Stimulated activated CD8-positive, alpha-beta memory T cell treated with anti-CD3 and anti-CD28 coated beads, Interleukin-4, amount 100 ng/mL, for 48 hours (primary cell): Measurements from ENCODE around the gene INSYN2B.

Source experiments
- DNase-seq: peaks from one replicate; pipeline ENCODE4 v3.0.0-alpha.2; 2020

INSYN2B gene

GRCh38 chr5:169980418-169981053 lies at the start of gene INSYN2B:
Gene INSYN2B (minus strand): TSS chr5:169980495. CDS start chr5:169883898, 96,597 bp downstream.
- peak; percentile 60 for DNase-seq

DNA sequence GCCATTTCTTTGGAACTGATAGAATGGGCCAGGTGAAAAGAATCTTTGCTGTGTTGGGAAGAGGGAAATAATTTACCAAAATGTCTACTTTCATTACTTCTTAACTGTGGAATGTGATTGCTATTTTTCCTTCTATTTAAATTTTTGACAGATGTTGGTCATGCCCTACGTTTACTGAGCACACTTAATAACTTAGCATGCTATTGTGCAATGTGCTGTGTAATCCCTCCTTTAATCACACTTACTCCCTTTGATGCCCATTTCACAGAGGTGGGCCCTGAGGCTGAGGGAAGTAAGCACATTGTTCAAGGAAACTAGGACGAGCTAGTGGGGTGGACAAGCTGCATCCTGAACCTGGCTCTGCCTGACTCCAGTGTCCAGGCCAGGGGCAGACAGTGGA lies 47.8 kb upstream of the INSYN2B start:
- DNase-seq = no peak

DNA sequence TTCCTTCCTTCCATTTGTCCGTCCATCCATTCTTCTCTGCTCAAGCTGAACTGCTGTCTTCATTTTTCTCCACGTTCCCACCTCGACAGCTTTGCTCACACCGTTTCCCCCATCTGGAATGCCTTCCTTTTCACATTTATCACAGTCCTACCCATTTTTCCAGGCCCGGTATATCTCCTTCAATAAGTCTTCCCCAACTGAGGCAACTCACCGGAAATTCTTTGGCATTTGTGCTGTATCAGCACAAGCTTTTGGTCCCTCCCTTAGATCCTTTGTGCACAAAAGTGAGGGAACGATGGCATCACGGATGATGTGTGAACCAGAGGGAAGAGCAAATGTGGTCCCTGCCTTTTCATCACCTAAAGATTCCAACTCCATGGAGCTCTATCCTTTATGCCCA lies 45.6 kb upstream of the INSYN2B start:
- DNase-seq = no peak

DNA sequence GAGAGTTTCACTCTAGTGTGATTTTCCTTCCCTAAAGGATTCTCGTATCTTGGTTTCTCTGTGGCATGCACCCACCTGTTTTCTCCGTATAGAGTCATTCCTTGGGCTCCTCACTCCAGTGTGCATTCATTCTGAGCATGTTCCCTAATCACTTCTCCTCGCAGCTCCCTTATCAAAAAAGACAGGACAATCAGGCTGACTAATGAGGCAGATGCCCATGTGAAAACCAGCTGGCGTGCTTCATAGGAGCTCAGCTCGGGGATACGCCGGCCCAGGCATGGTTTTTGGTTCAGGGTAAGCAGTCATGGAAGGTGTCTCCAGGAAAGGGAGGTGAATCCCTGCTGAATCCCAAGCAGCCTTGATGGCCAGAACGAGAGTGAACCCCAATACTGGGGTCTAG lies 41.2 kb upstream of the INSYN2B start:
- no peak for DNase-seq

- no peak for DNase-seq
These were observed 40.1 kb upstream of the INSYN2B start for GRCh38 chr5:170020423-170020822.

GRCh38 chr5:170012622-170013021 lies 32.3 kb upstream of the INSYN2B start:
- no peak for DNase-seq

DNA sequence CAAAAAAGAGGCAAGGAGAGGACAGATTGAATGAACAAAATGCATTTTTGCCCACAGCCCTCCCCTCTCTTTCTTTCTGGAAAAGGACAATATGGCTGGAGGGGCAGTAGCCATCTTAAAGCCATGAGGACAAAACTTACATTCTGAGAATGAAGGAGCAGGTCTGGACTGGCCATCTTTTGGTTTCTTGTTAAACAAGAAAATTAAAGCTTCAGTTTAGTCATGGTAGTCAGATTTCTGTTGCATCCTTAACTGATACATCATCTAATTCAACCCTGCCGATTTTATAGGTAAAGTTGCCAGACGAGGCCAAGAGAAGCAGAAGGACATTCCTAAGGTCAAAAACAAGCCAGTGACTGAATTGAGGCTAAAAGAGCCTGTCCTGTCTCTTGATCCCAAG lies 31.5 kb upstream of the INSYN2B start:
- DNase-seq = no peak

GRCh38 chr5:170010595-170010994 lies 30.3 kb upstream of the INSYN2B start:
- DNase-seq = no peak

DNA sequence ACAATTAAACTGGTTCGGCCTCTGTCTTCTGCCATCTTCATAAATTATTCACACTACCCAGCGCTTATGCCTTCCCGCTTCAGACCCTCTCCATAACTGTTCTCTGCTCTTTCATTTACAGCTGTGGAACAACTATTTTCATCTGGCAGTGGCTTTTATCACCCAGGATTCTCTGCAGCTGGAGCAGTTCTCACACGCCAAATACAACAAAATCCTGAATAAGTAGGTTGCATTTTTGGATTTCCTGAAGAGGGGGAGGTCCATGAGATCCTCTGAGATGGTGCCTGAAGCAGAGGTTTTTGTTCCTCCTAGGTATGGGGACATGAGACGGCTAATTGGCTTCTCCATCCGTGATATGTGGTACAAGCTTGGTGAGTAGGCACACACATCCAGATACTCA lies 28.1 kb upstream of the INSYN2B start:
- DNase-seq = no peak

DNA sequence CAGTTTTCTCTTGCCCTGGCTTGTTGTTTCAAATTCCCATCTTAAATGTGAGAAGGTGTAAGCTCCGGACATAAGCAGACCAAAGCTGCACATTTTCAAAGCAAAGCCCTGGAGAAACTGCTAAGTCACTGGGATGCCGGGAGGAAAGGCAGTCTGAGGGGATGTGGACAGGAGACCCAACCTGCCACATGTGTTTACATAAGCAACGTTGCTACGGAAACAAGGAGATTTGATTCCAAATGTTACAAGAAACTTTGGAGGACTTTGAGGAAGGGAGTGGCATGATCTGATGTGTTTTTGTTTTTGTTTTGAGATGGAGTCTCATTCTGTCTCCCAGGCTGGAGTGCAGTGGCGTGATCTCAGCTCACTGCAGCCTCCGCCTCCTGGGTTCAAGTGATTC lies 25.7 kb upstream of the INSYN2B start:
- no peak for DNase-seq

DNA sequence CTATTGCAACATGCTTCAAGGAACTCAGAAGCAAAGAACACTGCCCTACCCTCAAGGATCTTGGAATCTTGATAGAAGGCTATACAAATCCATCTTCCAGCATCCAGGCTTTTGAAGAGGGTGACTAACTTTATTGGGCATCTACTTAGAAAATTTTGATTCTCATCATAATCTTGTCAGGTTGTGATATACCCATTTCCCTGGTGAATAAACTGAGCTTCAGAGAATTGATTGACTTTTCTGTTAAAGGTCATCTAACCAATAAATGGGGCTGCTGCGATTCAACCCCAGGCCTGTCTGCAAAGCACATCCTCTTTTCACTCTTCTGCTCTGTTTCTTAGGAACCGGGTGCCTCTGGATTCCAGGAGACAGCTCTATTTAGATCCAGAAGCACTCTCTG lies 19.9 kb upstream of the INSYN2B start:
- no peak for DNase-seq

DNA sequence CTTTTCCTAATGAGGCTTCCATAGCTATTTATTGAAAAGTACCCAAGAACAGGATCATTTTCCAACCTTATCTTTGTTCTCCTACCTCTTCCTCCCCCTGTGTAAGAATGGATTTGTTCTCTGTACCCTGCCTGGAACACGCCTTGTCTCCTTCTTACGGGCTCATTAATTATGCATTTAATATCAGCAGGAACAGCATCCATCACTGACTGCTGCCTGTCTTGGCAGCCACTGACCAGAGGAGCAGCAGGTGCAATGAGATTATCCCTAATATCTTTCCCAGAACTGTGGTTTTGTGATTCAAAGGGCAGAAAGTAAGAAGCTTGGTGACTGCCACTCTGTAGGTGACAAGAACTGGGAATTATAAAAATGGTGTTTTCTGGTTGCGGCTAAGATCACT lies 19.3 kb upstream of the INSYN2B start:
- DNase-seq = no peak

GRCh38 chr5:169997798-169998197 lies 17.5 kb upstream of the INSYN2B start:
- DNase-seq = no peak

- no peak for DNase-seq
These were observed 13.1 kb upstream of the INSYN2B start for GRCh38 chr5:169993485-169993790.

GRCh38 chr5:169992789-169993484 lies 12.6 kb upstream of the INSYN2B start:
- DNase-seq = no peak

DNA sequence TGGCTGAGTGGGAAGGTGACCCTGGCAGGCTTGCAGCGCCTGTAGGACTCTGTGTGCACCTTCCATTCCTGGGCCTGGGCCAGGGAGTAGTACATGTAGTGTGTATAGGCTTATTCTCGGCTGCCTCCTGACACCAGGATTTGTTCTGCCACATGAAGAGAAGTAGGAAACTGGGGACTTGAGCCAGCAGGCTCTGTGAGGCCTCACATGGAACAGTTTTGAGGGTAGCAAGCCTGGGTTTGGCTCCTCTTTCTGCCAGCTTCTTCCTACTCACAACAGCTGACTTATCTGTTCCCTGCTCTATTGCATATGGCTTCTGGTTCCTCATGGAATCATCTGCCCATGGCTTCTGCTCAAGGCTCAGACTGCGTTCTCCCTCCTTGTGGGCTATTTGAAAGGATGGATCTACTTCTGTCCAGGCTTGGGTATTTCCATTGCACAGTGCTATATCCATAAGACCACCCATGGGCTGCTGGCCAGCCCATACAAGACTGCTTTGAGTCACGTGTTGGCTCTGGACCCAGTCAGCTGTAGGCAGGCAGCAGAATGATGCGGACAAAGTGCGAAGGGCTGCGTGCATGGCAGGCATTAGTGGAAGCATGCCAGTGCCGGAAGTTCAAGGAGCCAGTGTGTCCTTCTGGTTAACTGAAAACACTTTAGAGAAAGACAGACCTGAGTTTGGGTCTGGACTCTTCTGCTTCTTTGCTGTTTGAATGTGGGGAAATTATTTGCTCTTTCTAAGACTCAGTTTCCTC lies 11.0 kb upstream of the INSYN2B start:
- DNase-seq = no peak

GRCh38 chr5:169989365-169989764 lies 9.1 kb upstream of the INSYN2B start:
- no peak for DNase-seq

- no peak for DNase-seq
These were observed 8.7 kb upstream of the INSYN2B start for GRCh38 chr5:169988947-169989346.

GRCh38 chr5:169988206-169988605 lies 7.9 kb upstream of the INSYN2B start:
- no peak for DNase-seq

- DNase-seq = no peak
These were observed 424 bp downstream of the INSYN2B start for GRCh38 chr5:169979871-169980270.

GRCh38 chr5:169978714-169979113 lies 1.6 kb downstream of the INSYN2B start:
- DNase-seq = no peak

DNA sequence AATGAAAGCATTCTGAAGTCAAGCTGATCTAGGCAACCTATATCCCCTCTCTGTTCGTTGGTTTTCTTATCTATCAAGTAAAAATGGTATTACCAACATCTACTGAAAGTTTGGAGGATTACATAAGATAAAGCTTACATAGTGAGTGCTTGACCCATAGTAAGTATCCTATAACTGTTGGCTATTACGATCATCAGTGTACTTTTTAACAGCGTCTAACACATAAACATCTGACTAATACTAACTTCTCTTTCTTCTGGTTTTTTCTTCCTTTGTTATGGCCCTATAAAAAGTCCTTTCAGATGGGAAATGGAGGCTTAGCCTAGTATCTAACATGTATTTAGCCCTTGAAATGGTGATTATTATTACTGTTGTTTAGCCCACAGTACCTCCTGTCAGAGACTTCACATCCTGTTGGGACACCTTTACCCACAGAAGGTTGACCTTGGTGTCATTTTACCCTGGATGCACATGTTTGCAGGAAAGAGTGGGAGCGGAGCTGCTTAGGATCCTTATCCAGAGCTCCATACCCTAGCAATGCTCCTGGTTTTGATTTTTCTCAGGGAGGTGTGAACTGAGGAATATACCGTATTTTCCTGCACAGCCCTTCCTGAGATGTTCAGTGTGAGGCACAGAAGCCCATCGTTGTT lies 6.0 kb downstream of the INSYN2B start:
- no peak for DNase-seq

DNA sequence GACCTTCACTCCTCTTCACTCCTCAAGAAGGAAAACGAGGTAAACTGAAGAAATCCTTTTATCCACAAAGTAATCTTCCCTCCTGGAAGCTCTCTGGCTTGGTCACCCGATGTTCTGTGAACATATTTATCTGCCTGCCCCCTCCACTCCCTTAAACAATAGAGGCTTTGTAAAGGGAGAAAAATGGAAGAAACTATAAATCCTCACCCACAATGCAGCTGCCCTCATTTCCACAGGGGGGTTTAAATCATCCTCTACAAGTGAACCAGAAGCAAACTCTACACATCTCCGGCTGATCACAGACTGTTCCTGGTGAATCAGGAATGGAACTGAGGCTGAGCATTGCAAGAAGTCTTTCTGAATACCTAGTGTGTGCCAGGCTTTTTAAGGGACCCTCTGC lies 7.2 kb downstream of the INSYN2B start:
- no peak for DNase-seq

- DNase-seq = no peak
These were observed 8.5 kb downstream of the INSYN2B start for GRCh38 chr5:169971780-169972179.
